ENCODE data around the gene ANKRD13B.

Gene ANKRD13B

DNA sequence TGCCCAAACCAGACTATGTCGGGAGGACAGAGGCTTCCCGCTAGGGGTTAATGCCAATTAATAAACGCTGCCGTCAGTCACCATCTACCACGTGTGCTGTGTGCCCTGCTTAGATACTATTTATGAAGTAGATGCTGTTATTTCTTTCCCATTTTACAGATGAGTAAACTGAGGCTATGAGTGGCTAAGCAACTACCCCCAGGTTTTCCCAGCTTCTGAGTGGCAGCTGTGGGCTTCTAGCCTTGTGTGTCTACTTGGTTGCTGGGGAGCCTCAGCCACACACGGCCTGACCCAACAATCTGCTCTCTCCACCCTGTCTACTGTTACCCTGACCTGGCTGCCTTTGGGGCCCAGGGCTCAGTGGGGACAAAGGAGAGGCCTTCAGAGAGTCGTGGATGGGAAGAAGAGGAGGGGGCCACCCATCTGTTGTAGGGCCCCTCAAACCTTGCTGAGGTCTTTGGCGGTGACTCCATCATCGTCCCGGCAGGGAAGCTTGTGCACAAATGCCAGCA, 10.6 kb upstream of the ANKRD13B start:
- FAIRE-seq (no peak), DNase-seq (ENCODE audit: insufficient read length, low spot score) (no peak)
- no peak for TF ChIP-seq POLR2A (IDR thresholded peaks at IDR 0.05; ENCODE audit: low read depth, low read length)

DNA sequence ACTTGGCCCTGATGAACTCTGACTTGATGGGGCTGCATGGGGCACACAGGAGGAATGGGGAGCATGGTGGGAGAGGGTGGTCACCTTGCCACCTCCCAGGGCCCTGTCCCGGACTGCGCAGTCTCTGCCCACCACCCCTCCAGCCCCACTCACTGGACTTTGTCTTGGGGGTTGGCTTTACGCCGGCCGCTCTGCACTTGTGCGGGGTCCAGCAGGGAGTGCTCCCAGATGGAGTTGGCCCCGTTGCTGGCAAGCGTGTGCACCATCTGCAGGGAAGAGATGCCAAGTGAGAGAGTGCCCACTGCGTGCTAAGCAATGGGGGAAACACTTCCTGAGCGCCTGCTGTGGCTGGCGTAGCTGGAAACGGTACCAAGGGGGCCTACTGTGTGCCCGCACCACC, 10.2 kb upstream of the ANKRD13B start:
- no peak for TF ChIP-seq POLR2A (IDR thresholded peaks at IDR 0.05; ENCODE audit: low read depth, low read length)
- FAIRE-seq (no peak), DNase-seq (ENCODE audit: insufficient read length, low spot score) (no peak)

DNA sequence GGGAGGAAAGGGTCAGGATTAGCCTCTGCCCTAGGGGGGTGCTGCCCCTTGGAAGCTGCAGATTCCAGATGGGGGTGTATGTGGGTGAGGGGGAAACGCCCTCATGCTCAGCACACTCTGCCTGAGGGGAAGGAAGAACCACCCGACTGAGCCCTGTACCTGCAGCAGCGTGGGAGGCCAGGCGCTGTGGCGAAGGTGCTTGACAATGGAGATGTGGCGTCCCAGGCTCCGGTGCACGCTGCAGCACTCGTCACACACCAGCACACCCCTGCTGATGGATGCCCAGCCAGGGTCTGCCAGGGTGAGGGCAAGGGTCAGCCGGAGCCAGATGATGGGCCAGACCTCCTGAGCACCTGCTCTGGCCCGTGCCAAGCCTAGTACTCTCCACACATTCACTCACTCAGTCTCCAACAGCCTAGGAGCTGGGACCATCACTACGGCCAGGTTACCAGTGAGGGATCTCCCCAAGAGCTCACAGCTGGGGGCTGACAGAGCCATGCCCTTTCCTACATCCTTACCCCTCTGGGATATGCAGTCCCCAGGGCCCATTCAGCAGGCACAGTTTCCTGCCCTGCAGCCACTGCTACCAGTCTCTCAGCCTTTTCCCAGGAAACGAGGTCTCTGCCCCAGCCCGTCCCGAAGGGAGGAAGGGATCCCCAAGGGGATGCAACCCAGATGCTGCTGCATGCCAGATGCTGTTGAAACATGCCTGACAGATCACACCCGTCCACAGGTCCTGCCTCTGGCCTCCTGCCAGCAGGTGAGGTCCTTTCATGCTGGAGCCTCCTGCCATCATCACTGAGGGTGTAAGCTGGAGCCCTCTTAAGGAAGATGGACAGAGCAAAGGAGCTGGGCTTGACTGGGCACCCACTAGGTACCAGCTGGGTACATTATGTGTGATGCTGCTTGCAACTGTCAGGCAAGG, 9.3 kb upstream of the ANKRD13B start:
- DNase-seq (ENCODE audit: insufficient read length, low spot score) (no peak), FAIRE-seq (no peak)
- no peak for TF ChIP-seq POLR2A (IDR thresholded peaks at IDR 0.05; ENCODE audit: low read depth, low read length)

DNA sequence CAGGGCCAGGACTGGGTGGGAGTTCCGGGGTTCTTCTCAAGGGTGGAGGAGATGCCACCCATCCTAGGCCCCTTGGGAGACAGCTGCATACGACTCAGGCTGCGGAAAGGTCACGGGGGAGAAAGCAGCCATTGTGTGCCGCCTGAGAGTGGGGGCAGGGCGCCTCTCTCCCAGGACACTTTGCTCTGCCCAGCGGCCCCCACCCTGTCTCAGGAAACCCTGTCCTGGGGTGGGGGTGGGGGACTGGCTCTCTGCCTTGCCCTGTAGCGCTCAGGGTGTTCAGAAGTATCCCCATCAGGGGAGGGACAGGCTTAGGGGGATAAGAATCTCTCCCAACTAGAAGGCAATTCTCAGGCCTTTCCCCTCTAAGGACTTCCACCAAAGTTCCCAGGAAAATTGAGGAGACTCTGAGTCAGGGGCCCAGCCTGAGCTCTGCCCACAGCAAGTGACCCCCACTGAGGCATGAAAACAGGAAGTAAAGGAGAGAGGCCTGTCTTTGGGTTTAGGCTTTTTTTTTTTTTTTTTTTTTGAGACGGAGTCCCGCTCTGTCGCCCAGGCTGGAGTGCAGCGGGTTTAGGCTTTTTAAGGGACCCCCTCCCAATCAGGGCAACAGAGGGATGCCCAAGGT, 8.4 kb upstream of the ANKRD13B start:
- DNase-seq (ENCODE audit: insufficient read length, low spot score): no peak
- FAIRE-seq: no peak
- TF ChIP-seq POLR2A (IDR thresholded peaks at IDR 0.05; ENCODE audit: low read depth, low read length): no peak

DNA sequence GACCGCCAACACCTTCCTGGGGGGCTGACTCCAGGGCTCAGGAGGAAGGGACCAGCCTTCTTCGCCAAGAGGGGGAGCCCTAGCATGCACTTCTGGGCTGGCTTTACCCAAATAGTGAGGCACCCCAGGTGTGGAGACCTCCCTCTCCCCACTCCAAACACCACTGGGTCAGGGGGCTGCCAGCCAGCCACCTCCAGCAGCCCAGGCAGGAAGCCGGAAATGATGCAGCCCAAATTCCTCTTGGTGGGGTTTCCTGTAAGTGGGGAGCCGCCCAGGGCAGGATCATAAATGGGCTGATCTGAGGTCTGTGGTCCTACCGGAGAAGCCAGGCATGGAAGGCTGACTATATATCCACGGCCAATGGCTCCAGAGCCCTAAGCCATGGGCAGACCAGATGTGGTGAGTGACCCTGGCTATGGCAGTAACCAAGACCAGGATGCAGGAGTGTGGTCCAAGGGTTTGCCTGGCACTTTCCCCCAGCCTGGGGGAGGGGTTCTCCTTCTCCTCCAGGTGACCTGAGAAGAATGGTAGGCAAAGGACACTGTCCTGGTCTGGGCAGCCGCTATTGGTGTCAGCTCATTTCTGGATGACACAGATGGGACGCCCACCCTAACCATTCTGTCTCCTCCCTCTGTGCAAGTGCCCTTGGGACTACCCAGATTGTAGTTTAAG, 7.7 kb upstream of the ANKRD13B start:
- no peak for TF ChIP-seq POLR2A (IDR thresholded peaks at IDR 0.05; ENCODE audit: low read depth, low read length)
- DNase-seq (ENCODE audit: insufficient read length, low spot score) (no peak), FAIRE-seq (no peak)

DNA sequence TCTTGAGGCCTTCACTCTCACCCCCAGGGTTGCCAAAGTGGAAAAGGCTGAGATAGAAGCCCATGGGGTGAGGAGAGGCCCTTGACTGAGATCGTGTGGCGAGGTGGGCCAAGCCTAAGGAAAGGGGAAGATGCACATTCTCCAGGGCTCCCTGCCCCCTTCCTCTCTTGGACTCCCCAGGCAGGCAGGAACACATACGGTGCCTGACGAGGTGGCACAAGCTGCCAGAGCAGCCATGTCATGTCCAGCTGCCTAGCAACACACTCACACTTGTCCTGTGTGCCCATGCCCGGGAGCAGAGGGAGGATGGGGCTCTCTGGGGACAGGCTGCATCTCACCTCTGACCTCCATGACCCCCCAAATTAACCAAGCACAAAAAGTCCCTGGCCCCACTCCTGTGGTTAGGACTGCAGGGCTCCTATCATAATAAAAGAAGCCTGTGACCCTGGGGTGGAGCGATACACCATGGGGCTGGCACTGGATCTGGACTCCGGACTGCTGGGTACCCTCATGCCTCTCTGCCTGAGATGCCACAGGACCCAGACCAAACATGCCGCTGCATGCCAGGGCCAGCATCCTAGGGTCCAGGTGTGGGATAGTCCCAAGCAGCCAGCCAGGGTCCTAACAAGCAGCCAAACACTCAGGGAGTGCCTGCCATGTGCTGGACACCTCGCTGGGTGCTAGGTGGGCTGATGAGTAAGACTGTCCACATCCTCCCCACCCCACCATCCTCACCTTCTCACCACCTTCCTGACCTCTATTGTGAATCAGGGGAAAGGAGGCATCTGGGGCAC, 6.1 kb upstream of the ANKRD13B start:
- DNase-seq (ENCODE audit: insufficient read length, low spot score) (no peak), FAIRE-seq (no peak)
- TF ChIP-seq POLR2A (IDR thresholded peaks at IDR 0.05; ENCODE audit: low read depth, low read length): no peak

DNA sequence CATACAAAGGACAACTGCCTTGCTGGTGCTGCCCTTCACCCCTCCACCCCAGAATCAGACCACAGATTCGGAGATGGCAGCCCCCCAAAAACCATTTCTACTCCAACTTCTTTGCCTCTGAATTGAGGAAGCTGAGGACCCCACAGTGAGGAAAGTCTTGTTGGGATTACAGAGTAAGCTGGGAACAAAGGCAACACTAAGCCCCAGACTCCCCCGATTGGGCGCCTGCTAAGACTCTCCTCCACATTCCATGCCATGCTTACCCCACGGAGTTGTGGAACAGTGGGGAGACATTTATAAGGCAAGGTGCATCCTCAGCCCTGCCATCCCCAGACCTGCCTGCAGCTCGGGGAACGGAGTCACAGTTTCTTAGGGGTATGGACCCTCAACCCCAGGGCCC, 5.3 kb upstream of the ANKRD13B start:
- DNase-seq (ENCODE audit: insufficient read length, low spot score) (no peak), FAIRE-seq (no peak)
- TF ChIP-seq POLR2A (IDR thresholded peaks at IDR 0.05; ENCODE audit: low read depth, low read length): no peak

DNA sequence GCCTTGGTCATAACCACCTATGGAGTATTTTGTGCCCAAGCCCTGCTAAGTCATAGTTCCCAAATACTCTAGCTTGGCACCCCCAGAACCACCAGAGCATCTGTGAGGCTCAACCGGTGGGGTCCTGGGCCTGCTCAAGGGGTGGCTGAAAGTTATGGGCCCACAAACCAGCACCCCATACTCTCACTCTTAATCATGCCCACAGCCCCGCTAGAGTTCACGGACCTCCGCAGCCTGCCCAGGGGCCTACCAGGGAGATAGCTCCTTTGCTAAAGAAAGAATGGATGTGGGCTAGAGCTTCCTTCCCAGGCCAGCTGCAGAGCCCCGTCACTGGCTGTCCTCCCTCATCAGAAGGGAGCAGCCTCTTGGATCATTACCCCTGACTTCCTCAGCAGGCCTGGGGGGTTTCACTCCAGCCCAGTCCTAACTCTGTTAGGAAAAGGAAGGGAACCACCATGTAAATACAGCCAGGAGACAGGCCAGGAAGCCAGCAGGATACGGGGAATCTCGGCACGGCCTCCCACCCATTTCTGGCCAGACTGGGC, 4.8 kb upstream of the ANKRD13B start:
- DNase-seq (ENCODE audit: insufficient read length, low spot score): no peak
- no peak for FAIRE-seq
- no peak for TF ChIP-seq POLR2A (IDR thresholded peaks at IDR 0.05; ENCODE audit: low read depth, low read length)

DNA sequence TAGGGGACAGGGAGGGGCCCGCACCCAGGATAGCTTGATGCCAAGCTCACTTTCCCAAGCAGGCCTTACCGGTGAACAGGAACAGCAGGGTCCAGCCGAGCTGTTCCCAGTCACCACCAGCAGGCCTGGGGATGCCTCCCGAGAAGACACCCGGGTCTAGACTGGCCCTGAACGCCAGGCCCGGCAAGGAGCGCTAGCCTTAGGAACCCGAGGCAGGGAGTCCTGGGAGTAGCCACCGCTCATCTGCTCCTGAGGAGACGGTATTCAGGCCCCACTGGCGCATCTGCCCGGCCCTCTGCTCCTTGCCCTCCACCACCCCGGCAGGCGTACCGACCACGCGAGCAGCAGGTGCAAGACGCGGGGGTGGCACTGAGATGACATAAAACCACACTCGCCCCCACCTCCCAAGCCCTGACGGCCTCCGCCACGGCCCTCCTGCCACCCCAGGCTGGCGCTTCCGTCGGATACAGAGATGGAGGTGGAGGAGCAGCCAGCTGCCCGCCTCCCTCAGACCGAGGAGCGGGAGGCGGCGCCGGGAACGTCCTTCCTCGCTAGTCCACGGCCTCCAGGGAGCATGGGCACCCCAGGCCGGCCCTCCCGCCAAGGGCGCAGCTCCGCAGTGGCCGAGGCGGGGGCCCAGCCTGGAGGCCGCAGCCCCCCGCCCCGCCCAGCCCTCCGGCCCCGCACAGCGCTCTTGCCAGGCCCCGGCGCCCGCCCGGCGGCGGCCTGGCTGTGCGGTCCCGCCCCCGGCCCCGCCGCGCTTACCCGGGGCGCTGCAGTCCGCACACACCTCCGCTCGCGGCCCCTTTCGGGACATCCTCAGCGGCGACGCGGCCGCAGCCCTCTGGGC, 4.1 kb upstream of the ANKRD13B start:
- TF ChIP-seq POLR2A (IDR thresholded peaks at IDR 0.05; ENCODE audit: low read depth, low read length): no peak
- no peak for FAIRE-seq
- peak; percentile 35 for DNase-seq (ENCODE audit: insufficient read length, low spot score)

DNA sequence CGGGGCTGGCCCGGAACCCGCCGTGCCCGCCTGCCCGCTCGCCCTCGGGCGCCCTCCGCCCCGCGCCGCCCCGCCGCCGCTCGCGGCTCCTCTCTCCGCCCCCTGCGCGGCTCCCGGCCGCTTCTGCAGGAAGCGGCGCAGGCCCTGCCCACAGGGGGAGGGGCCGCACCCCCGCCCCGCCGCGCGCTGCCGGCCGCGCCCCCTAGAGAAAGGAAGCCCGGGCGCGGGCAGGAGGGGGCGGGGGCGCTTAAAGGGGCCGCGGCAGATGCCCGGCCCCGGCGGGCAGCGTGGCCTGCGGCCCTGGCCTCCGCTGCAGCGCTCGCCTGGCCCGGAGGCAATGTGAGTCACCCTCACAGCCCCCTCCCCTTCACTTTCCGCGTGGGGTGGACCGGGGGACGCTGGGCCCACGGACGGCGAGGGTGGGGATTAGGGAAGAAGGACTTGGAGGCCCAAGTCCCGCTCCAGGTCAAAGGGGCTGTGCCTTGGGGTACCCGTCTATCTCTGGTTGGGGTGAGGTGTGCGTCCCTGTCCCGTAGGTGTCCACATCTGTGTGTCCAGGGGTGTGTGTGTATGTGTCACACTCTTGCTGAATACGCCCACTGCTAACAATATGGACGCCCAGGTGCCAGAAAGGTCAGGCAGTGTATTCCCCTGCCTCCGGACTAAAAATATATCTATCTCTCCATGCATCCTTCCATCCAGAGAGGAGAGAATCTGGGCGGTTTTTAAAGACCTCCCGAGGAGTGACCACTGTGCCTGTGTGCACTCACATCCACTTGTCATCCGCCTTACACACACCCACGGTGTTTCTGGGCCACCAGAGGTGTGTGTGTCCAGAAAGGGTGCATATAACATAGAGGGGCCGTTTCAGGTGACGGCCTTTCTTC, 3.2 kb upstream of the ANKRD13B start, which contains the start of gene GIT1:
TSS of gene GIT1 (minus strand) at position 125 of the 887 bp plus-strand sequence. CDS start 270 bp downstream, outside the sequence.
- peak; percentile 80 for TF ChIP-seq POLR2A (IDR thresholded peaks at IDR 0.05; ENCODE audit: low read depth, low read length)
- FAIRE-seq: no peak
- DNase-seq (ENCODE audit: insufficient read length, low spot score): peak; percentile 79

DNA sequence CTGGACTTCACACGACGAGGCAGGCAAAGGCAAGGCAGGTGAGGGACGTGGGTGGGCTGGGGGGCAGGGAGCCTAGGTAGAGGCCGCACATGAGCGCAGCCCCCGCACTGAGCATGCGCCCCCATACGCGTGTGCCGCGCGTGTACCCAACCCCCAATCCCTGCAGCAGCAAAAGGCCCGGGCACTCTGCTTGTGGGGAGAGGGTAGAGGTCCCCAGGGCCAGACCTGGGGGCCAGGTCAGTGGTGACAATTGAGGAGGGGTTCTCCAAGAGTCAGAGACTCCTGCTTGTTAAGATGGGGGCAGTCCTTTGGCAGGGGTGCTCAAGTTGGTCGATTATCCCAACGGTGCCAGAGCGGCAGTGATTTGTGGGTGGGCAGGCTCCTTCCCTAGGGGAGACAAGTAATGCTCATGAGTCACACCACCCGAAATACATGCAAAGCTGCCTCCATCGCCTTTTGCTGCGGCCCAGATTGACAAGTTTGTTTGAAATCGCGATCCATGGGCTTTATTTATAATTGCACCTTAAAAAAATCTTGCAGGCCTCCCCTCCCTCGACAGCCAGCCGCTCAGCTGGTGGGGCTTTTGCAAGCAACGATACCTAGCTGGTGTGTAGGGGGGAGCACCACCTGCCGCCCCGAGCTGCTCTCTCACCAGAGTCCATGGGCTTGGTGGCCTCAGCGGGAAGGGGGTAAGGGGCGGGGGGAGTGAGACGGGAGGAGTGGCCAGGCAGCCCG, 2.4 kb upstream of the ANKRD13B start:
- DNase-seq (ENCODE audit: insufficient read length, low spot score) (peak; percentile 42), FAIRE-seq (no peak)
- TF ChIP-seq POLR2A (IDR thresholded peaks at IDR 0.05; ENCODE audit: low read depth, low read length): no peak
